ENCODE results near the gene PREP.
"Not testable (repeated sequence)": the region's sequence is repeated elsewhere in the genome, so short reads cannot be mapped to it uniquely, and the experiment has no call there.

The PREP gene

DNA sequence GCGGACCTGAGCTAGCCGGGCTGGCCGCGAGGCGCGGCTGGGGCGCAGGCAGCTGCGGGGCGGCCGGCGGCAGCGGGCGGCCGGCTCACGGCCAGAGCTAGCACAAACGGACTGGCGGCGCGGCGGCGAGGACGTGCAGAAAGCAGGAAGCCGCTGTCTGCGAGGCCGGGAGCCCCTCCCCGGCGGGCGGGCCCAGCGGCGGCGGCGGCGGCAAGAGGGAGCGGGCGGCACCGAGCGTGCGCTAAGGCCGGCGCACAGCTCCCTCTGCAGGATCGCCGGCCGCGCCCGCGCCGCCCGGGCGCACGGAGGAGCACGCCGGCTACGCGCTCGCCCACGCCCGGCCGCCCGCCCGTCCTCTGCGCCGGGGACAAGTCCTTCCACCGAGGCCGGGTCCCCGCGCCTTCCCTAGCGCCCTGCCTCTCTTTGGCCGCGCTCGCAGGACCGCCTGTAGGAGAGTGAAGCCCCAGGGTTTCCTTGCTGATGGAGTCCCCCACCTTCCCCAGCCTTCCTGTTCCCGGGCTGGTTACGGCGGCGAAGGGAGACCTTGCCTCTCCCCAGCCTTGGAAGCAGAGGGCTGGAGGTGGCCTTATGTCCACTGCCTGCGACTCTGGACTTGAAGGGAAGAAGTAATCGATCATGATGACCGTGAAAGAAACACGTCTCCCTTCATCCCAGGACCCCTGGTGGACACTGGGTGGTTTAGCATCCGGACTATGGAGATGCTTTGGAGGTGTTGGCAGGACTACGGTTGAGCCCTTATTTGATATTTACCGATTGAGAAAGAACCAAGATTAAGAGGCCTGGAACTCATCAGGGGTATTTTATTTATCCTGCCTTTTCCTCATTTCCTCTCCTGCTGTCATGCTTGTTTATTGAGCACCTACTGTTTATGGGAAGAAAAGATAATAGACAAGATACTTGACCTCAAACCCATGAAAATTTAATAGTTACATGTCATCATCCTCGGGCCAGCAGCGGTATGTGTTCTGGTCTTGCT, at the start of gene PREP:
Gene PREP (minus strand): TSS at position 144 of the 997 bp plus-strand sequence. CDS start 191 bp downstream, outside the sequence.
- DNase-seq: peak; percentile 90

DNA sequence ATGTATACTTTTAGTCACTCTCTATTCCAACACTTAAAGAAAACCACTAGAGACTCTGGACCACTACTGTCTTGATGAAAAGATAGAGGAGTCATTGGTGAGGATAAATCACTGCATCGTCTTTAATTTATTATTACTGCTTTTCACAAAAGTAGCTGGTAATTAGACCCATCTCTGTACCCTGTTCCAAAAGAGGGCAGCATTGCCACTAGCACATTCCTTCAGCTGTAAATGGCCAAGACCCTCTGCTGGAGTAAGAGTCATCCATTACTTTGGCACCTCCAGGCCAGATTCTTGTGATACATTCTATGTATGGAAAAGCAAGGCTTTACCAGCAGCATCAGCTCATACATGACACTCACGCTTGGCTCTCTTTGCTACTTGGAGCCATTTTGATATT, 49.5 kb upstream of the PREP start:
- no peak for DNase-seq

DNA sequence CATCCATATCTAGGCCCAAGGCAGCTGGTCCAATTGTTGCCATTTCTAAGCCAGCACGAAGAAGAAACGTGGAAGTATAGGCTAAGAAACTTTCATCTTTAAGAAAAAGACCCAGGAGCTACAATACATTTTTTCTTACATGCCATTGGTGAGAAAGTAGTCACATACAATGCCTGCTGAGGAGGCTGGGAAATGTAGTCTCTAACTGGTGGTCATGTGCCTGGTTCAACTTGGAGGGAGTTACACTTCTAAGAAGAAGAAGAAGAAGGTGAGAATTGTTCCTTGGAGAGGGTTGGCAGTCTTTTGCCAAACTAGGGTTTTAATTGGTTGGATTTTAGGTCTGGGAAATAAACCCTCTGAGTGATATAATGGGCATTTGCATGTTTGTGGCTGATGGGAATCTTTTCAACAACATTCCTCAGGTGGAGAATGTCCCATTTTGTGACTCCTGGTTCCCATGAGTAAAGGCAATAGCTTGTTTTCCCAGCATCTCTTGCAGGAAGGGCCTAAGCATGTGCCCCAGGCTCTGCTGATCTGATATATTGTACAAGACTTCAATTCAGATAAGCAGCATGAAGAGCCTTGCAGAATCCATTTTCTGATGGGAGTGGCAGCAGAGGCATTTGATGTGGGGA, 47.0 kb upstream of the PREP start:
- DNase-seq: no peak

DNA sequence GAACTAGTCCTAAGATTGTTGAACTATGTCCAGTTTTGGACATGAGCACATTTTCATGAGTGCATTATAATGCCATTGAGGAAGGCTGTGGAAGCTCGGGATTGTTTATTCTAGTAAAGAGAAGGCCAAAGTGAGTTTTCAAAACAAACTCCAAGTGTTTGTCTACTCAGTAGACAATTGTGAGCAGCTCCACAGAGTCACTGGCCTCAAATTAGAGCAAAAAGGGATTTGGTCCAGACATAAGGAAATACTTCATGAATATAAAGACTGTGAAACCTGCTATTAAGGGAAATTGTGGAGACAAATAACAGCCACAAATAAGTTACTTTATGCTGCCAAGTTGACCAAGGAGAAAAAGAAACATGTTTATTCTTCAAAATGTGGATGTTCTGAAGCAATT, 42.6 kb upstream of the PREP start:
- DNase-seq: no peak

DNA sequence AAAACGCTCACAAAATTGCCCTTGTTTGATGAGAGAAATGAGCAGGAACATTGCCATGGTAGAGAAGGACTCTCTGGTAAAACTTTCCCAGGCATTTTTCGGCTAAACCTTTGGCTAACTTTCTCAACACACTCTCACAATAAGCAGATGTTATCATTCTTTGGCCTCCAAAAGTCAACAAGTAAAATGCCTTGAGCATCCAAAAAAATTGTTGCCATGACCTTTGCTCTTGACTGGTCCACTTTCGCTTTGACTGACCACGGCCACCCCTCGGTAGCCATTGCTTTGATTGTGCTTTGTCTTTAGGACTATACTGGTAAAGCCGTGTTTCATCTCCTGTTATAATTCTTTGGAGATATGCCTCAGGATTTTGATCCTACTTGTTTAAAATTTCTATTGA, 41.1 kb upstream of the PREP start:
- no peak for DNase-seq

DNA sequence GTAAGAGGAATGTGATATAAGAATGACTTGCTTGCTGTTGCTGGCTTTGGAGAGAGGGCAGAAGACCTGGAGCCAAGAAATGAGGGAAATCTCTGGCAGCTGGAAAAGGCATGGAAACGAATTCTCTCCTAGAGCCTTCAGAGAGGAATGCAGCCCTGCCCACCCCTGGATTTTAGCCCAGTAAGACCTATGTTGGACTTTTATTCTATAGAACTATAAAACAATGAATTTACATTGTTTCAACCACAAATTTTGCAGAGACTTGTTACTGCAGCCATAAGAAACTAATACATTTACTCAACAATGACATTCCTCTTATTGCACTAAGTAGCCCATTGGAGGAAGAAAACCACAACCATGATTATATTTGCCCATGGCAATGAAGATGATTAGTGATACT, 39.5 kb upstream of the PREP start:
- DNase-seq: no peak

DNA sequence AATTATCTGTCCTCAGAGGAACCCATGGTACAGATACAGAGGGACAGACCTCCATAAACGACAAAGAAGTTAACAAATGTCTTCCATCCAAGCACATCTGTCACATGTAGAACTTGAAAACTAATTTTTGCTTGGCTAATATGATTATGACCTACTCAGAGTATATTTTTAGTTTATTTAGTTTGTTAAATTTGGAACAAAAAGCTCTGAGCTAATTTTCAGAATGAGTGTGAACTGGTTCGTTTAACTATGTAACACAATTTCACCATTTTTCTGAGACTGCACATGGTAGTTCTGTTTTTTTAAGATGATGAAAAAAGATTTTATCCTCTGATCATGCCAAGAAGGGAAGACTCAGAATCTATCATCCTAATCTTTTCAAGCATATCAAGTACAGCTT, 34.4 kb upstream of the PREP start:
- DNase-seq: no peak

DNA sequence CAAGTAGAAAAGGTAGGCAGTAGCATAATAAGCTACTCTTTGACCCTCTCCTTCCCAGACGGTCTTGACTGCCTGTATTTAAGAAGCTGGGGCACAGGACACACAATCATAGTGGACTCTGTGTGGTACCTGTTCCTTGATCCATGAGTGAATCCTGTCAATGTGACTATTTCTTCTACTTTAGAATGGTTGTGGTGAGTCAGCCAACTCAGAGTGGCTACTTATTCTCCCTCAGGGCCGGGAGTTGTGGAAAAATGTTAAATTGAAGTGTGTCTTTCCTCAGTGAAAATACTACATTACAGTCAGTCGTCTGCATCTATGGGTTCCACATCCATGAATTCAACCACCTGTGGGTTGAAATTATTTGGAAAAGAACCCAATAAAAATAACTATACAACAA, 30.8 kb upstream of the PREP start:
- no peak for DNase-seq

DNA sequence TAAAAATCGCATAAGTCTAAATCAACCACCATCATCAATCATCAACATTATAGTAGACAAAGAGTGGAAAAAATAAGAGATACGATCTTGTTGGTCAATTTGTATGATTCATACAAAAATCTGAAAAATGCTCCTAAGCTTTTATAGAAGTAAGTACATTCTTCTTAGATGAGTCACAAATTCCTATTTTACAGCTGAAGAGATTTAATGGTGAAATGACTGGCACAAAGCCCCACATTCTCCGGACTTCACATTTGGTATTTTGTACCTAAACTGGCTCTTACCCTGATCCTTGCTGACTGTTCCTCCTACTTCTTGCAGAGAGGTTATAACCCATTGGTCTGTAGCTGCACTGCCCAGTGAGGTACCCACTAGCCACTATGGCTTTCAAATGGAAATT, 29.9 kb upstream of the PREP start:
- no peak for DNase-seq

DNA sequence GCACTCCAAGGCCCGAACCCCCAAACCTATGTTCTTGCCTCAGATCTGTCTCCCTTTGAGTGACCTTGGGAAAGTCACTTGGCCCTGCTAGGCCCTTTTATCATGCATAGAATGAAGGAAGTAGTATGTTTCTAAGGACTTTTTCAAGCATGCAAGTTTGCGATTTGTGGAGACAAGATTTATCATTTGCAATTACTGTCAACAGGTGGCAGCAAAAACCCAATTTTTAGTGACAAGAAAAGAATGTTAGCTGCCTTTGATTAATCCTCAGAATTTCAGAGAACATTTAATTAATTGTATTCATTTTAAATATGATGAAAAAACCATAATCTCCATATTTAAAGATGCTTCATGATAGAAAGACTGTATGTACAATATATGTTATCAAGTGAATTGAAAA, 28.3 kb upstream of the PREP start:
- DNase-seq: no peak

DNA sequence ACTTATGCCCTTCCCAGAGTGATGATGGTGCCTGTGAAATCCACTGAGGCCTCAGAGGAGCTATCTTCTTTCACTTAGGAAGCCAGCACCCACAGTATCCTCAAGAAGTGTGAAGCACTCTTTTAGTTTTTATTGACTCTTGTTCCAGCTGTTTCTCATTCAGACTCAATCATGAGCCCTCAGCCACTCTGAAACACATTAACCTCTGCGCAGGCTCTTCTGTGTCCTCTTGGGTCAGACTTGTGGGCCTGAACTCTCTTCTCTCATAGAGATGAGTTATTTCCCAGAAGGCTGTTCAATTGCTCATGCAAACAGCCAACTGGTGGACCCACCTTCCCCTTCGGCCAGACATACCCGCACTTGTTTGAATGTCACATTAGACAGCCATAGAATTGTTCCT, 27.8 kb upstream of the PREP start:
- no peak for DNase-seq

DNA sequence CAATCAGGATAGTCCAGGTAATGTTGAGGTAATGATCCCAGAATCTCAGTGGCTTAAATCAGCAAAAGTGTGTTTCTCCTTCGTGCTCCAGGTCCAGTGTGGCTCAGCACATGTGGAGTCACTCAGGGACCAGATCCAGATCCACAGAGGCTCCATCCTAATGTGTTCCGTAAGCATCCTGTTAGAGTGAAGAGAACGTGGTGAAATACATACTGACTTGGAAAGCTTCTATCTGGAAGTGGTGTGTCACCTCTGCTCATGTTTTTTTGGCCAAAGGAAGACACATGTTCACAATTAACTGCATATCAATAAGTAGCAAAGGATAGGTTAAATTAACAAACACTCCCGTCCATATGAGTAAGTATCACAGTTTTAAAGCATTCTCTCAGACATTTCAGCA, 26.8 kb upstream of the PREP start:
- no peak for DNase-seq

DNA sequence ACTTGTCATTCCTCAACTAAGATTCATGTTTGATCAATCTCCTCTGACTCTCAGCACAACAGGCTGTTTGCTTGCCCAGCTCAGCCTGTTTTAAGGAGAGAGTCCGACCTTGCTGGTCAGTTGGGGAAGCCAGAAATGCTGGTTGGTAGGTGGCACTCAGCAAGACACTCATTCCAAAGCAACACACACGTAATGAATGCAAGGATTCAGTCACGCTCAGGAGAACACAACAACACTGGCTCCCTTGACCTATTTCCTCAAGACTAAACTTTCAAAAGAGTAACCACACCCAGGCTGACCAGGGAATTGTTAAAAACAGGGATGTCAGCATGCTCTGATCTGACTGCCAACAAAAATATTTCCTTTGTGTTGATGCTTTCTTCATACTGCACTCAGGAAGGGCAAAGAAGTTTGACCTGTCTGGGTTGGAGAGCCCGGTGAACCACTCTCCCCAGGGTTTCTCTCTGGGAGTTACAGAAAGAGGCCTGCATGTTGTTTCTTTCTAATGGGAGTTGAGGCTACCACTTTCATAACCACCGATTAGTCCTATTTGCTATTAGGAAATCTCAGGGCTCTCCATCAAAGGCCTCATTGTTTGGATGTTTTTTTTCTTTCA, 25.6 kb upstream of the PREP start:
- DNase-seq: no peak

DNA sequence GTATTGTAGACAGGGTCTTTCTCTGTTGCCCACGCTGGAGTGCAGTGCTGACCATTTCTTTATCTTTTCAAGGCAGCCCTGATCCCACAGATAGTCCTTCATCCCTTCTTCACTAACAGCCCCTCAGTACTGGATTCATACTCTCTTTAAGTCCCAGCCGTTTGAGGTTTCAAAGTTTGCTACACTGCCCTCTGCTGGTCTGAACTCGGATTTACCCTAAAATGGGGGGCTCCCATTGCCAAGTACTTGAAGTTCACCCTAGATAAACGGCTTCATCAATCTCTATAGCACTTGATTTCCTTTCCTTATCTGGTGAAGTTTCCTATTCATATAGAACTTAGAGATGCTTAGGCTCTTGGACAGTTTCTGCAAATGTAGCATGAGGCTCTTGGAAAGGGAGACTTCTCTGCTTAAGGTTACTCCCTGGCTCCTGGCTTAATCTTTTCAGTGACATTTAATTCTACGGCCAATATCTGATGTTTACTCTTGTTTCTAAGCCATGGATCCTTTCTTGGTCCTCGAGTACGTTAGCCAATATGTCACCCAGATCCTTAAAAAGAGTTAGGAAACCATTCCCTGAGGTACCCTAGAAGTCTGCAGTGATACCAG, 21.4 kb upstream of the PREP start:
- peak; percentile 79 for DNase-seq

DNA sequence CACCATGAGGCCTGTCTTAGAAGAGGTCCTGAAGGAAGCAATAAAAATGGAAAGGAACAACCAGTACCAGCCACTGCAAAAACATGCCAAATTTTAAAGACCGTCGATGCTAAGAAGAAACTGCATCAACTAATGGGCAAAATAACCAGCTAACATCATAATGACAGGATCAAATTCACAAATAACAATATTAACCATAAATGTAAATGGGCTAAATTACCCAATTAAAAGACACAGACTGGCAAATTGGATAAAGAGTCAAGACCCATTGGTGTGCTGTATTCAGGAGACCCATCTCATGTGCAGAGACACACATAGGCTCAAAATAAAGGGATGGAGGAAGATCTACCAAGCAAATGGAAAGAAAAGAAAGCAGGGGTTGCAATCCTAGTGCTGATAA, 14.1 kb upstream of the PREP start:
- DNase-seq: not testable (repeated sequence)

DNA sequence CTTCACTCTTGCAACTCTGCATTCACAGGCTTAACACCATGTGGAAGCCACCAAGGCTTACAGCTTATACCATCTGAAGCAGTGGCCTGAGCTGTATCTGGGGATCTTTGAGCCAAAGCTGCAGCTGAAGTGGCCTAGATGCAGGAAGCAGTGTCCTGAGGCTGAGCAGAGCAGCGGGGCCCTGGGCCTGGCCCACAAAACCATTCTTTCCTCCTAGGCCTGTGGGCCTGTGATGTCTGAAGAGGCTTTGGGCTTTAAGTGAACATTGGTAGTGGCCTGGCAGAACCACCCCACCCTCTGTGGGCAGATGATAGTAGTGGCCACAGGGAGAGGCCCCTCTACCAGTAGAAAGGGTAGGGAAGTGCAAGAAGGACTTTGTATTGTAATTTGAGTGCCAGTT, 6.9 kb upstream of the PREP start:
- DNase-seq: no peak

DNA sequence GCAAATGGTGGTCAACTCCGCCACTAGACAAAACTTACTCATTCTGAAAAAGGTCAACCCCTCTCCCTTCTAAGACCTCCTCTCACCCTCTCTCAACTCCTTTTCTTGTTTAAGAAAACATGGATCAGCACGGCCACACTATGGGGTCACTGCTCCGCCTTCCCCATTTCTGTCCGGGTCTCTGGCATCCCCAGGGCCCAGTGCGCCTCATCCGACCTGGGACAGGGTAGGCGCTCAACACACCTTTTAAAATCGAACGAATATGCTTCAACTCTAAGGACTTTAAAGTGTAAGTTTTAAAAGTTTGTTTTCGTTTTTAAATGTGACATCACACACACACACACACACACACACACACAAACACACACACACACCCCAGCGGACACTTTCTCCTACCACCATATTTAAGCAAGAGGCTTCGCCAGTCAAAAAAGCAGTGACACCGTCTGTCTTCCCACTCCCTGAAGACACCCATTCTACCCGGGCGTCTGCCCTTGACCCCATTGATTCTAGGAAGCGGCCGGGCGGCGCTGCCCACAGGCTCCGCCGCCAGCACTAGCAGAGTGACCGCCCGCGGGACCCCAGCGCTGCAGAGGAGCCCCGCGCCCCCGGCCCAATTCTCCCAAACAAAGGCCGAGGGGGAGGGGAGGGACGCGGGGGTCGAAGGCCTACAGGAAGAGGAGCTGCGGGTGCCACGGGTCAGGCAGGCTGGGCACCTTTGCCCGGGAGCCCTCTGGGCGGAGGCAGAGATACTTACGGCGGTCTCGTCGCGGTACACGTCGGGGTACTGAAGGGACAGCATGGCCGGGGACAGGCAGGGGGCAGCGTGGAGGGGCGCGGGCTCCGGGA, 568 bp downstream of the PREP start:
- DNase-seq: no peak

DNA sequence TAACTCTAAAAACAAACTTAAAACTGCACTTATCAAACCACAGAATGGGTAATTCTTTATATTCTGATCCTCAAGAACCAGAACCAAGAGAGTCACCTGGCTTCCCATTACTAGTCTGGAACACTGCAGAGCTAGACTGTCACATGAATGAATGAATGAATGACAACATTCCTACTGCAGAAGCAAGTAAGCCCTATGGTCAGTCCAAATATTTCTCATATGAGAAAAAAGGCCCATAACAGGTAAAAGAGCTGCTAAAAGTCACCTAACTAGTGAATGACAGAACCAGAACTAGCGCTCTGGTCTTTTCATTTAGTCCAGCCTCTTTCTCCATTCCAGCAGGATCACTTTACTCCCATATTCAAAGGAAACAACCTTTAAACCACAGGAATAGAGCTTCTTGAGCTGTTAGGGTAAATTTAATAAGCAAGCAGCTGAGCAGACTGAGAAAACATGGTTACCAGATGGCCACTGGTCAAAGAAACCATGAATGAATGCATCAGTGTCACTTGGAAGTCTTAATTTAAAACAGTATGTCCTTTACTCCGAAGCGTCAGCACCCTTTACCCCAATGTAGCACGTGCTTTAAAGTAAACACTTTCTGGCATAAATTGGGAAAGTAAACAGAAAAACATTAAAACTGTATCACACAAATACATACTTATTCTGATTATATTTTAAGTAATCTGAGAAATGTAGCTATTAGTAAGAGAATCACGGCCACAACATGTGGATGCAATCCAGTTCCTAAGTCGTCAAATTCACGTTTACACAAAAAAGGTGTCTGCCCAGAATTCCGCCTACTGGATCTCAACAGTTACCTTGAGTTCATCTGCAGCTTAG, 1.4 kb downstream of the PREP start:
- DNase-seq: no peak

DNA sequence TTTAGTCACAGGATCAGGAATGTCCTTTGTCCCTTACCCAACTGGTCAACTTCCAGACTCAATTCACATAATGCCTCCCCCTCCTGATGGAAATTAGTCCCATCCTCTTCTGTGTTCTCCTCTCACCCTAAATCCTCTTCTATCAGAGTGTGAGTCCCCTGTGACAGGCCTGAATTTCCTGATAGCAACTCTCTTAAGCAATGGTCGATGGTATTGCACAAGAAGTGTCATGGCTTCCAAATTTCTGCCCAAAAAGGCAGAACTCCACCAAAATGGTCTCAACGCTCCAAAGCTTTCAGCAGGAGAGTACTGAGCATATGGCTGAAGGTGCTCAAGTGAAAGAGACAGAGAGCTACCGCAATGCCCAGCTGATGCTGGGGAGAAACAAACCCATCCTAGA, 2.4 kb downstream of the PREP start:
- DNase-seq: no peak

DNA sequence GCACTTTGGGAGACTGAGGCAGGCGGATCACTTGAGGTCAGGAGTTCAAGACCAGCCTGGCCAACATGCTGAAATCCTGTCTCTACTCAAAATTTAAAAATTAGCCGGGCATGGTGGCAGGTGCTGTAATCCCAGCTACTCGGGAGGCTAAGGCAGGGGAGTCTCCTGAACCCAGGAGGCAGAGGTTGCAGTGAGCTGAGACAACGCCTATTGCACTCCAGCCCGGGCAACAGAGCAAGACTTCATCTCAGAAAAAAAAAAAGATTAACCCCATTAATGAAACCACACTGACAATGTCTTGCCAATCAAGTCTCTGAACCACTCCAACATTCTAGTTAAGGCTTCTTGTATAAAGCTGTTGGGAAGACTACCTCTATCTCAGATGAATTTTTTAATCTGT, 4.0 kb downstream of the PREP start:
- no peak for DNase-seq

DNA sequence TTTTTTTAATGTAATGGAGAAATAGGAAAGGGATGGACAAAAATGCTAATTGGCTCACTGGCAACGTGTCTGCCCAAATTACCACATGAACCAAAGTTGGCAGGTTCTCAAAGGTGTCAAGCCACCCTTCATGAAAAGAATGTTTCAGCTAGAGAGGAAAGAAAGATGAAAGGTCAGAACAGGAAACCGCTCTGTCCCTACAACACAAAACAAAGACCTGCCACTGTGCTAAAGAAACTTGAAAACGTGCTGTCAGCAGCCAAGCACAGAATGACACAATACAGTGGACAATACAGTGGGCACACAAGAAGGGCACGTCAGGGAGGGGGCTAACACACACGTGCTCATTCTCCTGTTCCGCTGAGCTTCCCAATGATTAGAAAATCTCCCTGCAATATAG, 4.9 kb downstream of the PREP start:
- no peak for DNase-seq

DNA sequence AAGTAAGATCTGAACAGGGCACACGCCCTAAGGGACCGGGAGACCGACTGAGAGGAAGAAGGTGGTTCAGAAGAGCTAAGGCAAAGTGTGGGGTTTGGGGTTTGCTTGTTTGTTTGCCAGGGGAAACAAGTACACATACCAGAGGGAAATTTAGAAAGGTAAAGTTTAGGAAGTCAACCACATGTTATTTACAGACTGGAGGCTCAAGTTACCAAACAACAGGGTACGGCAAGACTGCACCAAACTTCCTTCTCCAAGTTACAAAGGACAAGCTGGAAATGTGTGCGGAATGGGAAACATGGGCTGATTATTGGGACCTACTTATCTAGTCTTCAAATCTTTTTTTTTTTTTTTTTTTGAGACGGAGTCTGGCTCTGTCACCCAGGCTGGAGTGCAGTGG, 11.2 kb downstream of the PREP start:
- no peak for DNase-seq

Measured in activated CD8-positive, alpha-beta memory T cell treated with anti-CD3 and anti-CD28 coated beads, Interleukin-2, amount 50 U/mL, for 48 hours (primary cell).